Osteocyte (in vitro differentiated cells): Measurements from ENCODE around the gene SLC44A3. TPM values are rescaled to one million over a fixed set of nuclear protein-coding genes. Genes with fewer than 3 reads are reported as not detected.
A peak's percentile ranks its signal among the peaks of the same experiment; 100 is the strongest.

ENCODE experiments used
- DNase-seq: peaks from one replicate; pipeline ENCODE4 v3.0.0; 2021; ENCODE audit warnings: mixed read lengths; ENCODE audit not compliant: unreplicated experiment; ENCODE audit errors: extremely low spot score
- H3K27ac Mint-ChIP-seq: one replicate; pipeline ENCODE4 v1.8.0; 2021; ENCODE audit warnings: mild to moderate bottlenecking, mixed read lengths; ENCODE audit not compliant: unreplicated experiment
- H3K27me3 Mint-ChIP-seq: one replicate; pipeline ENCODE4 v1.8.0; 2021; ENCODE audit warnings: mixed read lengths; ENCODE audit not compliant: unreplicated experiment
- H3K36me3 Mint-ChIP-seq: one replicate; pipeline ENCODE4 v1.8.0; 2021; ENCODE audit warnings: mixed read lengths; ENCODE audit not compliant: unreplicated experiment
- H3K4me1 Mint-ChIP-seq: one replicate; pipeline ENCODE4 v1.8.0; 2021; ENCODE audit warnings: mixed read lengths; ENCODE audit not compliant: unreplicated experiment
- H3K4me3 Mint-ChIP-seq: one replicate; pipeline ENCODE4 v1.8.0; 2021; ENCODE audit warnings: mild to moderate bottlenecking, moderate library complexity, mixed read lengths; ENCODE audit not compliant: unreplicated experiment
- H3K9me3 Mint-ChIP-seq: one replicate; pipeline ENCODE4 v1.8.0; 2021; ENCODE audit warnings: mixed read lengths; ENCODE audit not compliant: unreplicated experiment
- CTCF ChIP-seq: fragments of 200-600 bp; sonication (generic); IDR thresholded peaks from 2 replicates; pipeline ENCODE4 v1.5.0; 2021; ENCODE audit warnings: antibody characterized with exemption, mild to moderate bottlenecking, moderate library complexity
- total RNA-seq: library from RNA; stranded (reverse); gene quantifications from 2 replicates; pipeline ENCODE4 v1.2.1, GENCODE V29; 2021

Gene SLC44A3
- total RNA-seq, 1 donor from 2014 or later, result 2.8 TPM

GRCh38 chr1:94773931-94774422, 46.2 kb upstream of the SLC44A3 start:
- H3K9me3 Mint-ChIP-seq, result no peaks in the 10 kb centered on the region
- no peaks in the 10 kb centered on the region for H3K36me3 Mint-ChIP-seq
- H3K27me3 Mint-ChIP-seq, result no peaks in the 10 kb centered on the region
- H3K27ac Mint-ChIP-seq, result peak overlapping the region; percentile 73
- TF ChIP-seq CTCF, result no peak
- DNase-seq, result no peak
- peaks cover 18% of the 10 kb centered on the region for H3K4me1 Mint-ChIP-seq
- H3K4me3 Mint-ChIP-seq, result no peak overlapping the region

- Mint-ChIP-seq H3K27ac (no peak overlapping the region), H3K9me3 (no peaks in the 10 kb centered on the region), H3K27me3 (peaks cover 4% of the 10 kb centered on the region), H3K4me1 (peaks cover 18% of the 10 kb centered on the region), H3K36me3 (no peaks in the 10 kb centered on the region), H3K4me3 (no peak overlapping the region)
- no peak for DNase-seq
- TF ChIP-seq CTCF, result no peak
Observed at GRCh38 chr1:94776474-94776873, 43.7 kb upstream of the SLC44A3 start.

GRCh38 chr1:94777281-94777680, 42.9 kb upstream of the SLC44A3 start:
- no peak overlapping the region for H3K4me3 Mint-ChIP-seq
- peaks cover 18% of the 10 kb centered on the region for H3K4me1 Mint-ChIP-seq
- no peak for DNase-seq
- no peak overlapping the region for H3K27ac Mint-ChIP-seq
- H3K36me3 Mint-ChIP-seq, result no peaks in the 10 kb centered on the region
- TF ChIP-seq CTCF, result no peak
- peaks cover 5% of the 10 kb centered on the region for H3K27me3 Mint-ChIP-seq
- H3K9me3 Mint-ChIP-seq, result no peaks in the 10 kb centered on the region

GRCh38 chr1:94778808-94779207, 41.3 kb upstream of the SLC44A3 start:
- Mint-ChIP-seq H3K4me3 (no peak overlapping the region), H3K9me3 (no peaks in the 10 kb centered on the region), H3K36me3 (no peaks in the 10 kb centered on the region), H3K27ac (no peak overlapping the region), H3K4me1 (peaks cover 18% of the 10 kb centered on the region), H3K27me3 (peaks cover 5% of the 10 kb centered on the region)
- no peak for TF ChIP-seq CTCF
- DNase-seq, result no peak

- no peak for TF ChIP-seq CTCF
- Mint-ChIP-seq H3K36me3 (peaks cover under 1% of the 10 kb centered on the region), H3K27me3 (peaks cover 5% of the 10 kb centered on the region), H3K27ac (peak overlapping the region; percentile 85), H3K4me3 (no peak overlapping the region), H3K4me1 (peaks cover 15% of the 10 kb centered on the region), H3K9me3 (peaks cover 2% of the 10 kb centered on the region)
- DNase-seq, result no peak
Observed at GRCh38 chr1:94783342-94784189, 36.6 kb upstream of the SLC44A3 start.
